BE2C (cell line): Measurements from ENCODE around the gene TEDC1.

ENCODE experiments used
- DNase-seq: peaks from one replicate; pipeline ENCODE4 v3.0.0-alpha.2; 2020
- H3K27me3 ChIP-seq: fragments of 250-450 bp; sonication (Bioruptor Pico); 2 replicates; pipeline ENCODE4 v1.5.1; 2020; ENCODE audit warnings: mild to moderate bottlenecking
- H3K36me3 ChIP-seq: fragments of 250-450 bp; sonication (Bioruptor Pico); 2 replicates; pipeline ENCODE4 v1.5.1; 2020; ENCODE audit warnings: mild to moderate bottlenecking
- H3K4me1 ChIP-seq: fragments of 250-450 bp; sonication (Bioruptor Pico); 2 replicates; pipeline ENCODE4 v1.5.1; 2020
- H3K4me3 ChIP-seq: 2 replicates; pipeline ENCODE4 v1.5.1; 2011; ENCODE audit warnings: low read depth, low read length
- H3K9me3 ChIP-seq: fragments of 250-450 bp; sonication (Bioruptor Pico); 2 replicates; pipeline ENCODE4 v1.5.1; 2020
- CTCF ChIP-seq: IDR thresholded peaks from 2 replicates; pipeline ENCODE4 v1.5.1; 2012; ENCODE audit warnings: mild to moderate bottlenecking, low read depth, low read length

TEDC1 gene

DNA sequence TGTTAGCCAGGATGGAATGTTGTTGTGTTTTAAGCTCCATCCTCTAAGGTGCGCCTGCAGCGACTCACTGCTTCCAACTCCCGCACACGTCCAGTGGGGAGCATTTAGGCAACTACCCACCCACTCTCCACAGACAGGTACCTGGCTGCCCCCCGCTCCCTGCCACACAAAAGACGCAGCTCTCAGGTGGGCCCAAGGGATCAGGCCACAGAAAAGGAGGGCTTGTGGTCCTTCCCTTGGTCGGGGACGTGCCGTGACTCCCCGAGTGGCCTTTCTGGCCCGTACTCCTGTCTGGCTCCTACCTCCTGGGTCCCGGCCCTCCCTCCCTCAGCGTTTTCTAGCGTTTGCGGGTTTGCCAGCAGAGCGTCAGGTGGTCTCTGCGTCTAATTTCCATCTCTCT lies 16.2 kb downstream of the TEDC1 start:
- H3K9me3 ChIP-seq, result no peaks in the 10 kb centered on the region

DNA sequence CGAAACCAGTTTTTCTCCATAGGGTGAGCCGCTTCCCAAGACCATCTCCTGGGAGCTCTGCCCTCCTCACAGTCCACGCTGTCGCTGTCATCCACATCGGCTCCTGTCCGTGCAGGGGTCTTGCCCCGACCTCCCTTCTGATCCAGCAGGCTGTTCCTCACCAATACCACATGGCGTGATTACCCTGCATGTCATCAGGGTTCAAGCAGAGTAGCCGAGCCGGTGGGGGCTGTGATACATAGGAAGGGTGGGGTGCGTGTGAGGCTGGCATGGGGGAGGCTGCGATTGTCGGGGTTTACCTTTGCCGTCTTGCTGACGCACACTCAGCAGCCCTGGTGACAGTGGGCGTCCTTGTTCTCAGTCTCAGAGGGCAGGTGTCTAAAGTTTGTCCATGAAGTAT lies 17.0 kb downstream of the TEDC1 start:
- TF ChIP-seq CTCF, result no peak
- Histone ChIP-seq H3K4me1 (no peaks in the 10 kb centered on the region; the same call in 1 of the 2 replicates), H3K36me3 (no peaks in the 10 kb centered on the region), H3K4me3 (no peak overlapping the region), H3K9me3 (no peaks in the 10 kb centered on the region), H3K27me3 (peaks cover 35% of the 10 kb centered on the region)
- DNase-seq, result no peak

More for the DNA sequence above, 16.2 kb downstream of the TEDC1 start:
- Histone ChIP-seq H3K36me3 (no peaks in the 10 kb centered on the region), H3K27me3 (peaks cover 27% of the 10 kb centered on the region), H3K4me1 (no peaks in the 10 kb centered on the region; the same call in 1 of the 2 replicates), H3K4me3 (no peak overlapping the region)
- no peak for TF ChIP-seq CTCF
- no peak for DNase-seq

GRCh38 chr14:105508601-105509000 lies 17.6 kb downstream of the TEDC1 start:
- peaks cover 35% of the 10 kb centered on the region for H3K27me3 ChIP-seq
- H3K4me3 ChIP-seq, result no peak overlapping the region
- no peaks in the 10 kb centered on the region for H3K36me3 ChIP-seq
- TF ChIP-seq CTCF, result no peak
- H3K4me1 ChIP-seq, result no peaks in the 10 kb centered on the region; the same call in 1 of the 2 replicates
- no peaks in the 10 kb centered on the region for H3K9me3 ChIP-seq
- DNase-seq, result no peak

- DNase-seq, result no peak
- peaks cover 6% of the 10 kb centered on the region for H3K9me3 ChIP-seq
Observed at GRCh38 chr14:105517096-105517495, 26.1 kb downstream of the TEDC1 start.

DNA sequence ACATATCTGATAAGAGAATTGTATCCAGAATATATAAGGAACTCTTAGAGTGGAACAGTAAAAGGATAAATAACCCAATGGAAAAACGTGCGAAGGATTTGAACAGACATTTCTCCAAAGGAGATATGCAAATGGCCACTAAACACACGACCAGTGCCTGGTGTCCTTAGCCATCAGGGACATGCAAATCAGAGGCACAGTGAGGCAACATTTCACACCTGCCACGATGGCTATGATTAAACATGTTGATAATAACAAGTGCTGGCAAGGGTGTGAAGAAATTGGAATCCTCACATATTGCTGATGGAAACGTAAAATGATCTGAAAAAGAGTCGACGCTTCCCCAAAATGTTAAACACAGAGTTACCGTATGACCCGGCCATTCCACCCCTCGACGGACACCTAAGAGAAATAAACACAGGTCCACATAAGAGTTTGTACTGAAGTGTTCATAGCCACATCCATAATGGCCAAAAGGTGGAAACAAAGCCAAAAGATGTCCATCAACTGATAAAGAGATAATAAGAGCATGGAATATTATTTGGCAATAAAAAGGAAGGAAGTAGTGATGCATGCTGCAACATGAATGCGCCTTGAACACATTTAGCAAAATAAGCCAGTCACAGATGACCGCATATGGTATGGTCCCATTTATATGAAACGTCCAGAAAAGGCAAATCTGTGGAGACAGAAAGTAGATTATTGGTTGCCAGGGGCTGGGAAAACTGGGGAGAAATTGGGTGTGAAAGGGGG lies 29.1 kb downstream of the TEDC1 start:
- Histone ChIP-seq H3K27me3 (no peaks in the 10 kb centered on the region), H3K4me1 (peaks cover 4% of the 10 kb centered on the region; the same call in 1 of the 2 replicates), H3K4me3 (no peak overlapping the region), H3K36me3 (no peaks in the 10 kb centered on the region), H3K9me3 (peaks cover 6% of the 10 kb centered on the region)
- no peak for TF ChIP-seq CTCF
- no peak for DNase-seq

More at GRCh38 chr14:105517096-105517495, 26.1 kb downstream of the TEDC1 start:
- Histone ChIP-seq H3K27me3 (peaks cover 10% of the 10 kb centered on the region), H3K36me3 (no peaks in the 10 kb centered on the region), H3K4me3 (no peak overlapping the region), H3K4me1 (peaks cover 4% of the 10 kb centered on the region; the same call in 1 of the 2 replicates)
- no peak for TF ChIP-seq CTCF

GRCh38 chr14:105525326-105525725 lies 34.3 kb downstream of the TEDC1 start:
- no peak for TF ChIP-seq CTCF
- no peak for DNase-seq
- Histone ChIP-seq H3K36me3 (no peaks in the 10 kb centered on the region; the same call in 1 of the 2 replicates), H3K4me3 (no peak overlapping the region), H3K27me3 (no peaks in the 10 kb centered on the region), H3K9me3 (0 out of 2 replicates have a peak, but pooled peaks cover 2% of the 10 kb centered on the region), H3K4me1 (no peaks in the 10 kb centered on the region)
